Keratinocyte (primary cell): Measurements from ENCODE around the gene CDK5RAP3. TPM values are rescaled to one million over a fixed set of nuclear protein-coding genes. Genes with fewer than 3 reads are reported as not detected.

Experiments used
- DNase-seq: peaks from one replicate; pipeline ENCODE4 v3.0.0-alpha.2; 2011; ENCODE audit warnings: low read depth, missing footprints, low spot score
- FAIRE-seq: peaks from 2 replicates; lab custom pipeline; 2011; peaks lifted over from hg19 to GRCh38; lab: Jason Lieb, UNC
- H2AFZ ChIP-seq: 2 replicates; pipeline ENCODE4 v1.6.0; 2012; ENCODE audit warnings: low read length, control low read depth, inconsistent platforms; ENCODE audit not compliant: control insufficient read depth
- H3K27ac ChIP-seq: 2 replicates; pipeline ENCODE4 v1.5.1; 2011; ENCODE audit warnings: low read length; ENCODE audit not compliant: control insufficient read depth, insufficient read depth
- H3K27me3 ChIP-seq: 3 replicates; pipeline ENCODE4 v1.6.0; 2011; ENCODE audit warnings: low read length; ENCODE audit not compliant: control insufficient read depth, insufficient read depth; ENCODE audit errors: extremely low read depth
- H3K36me3 ChIP-seq, 2 experiments: 2 replicates in 1 of 2; 3 replicates in 1 of 2; pipeline ENCODE4 v1.5.1; 2011; ENCODE audit warnings: low read length in 2 of 2, mild to moderate bottlenecking in 1 of 2; ENCODE audit not compliant: control insufficient read depth in 2 of 2, insufficient read depth in 2 of 2; ENCODE audit errors: extremely low read depth in 1 of 2
- H3K4me1 ChIP-seq: 3 replicates; pipeline ENCODE4 v1.5.1; 2011; ENCODE audit warnings: low read length; ENCODE audit not compliant: control insufficient read depth, insufficient read depth; ENCODE audit errors: extremely low read depth
- H3K4me2 ChIP-seq: 3 replicates; pipeline ENCODE4 v1.6.0; 2011; ENCODE audit warnings: low read depth, low read length; ENCODE audit not compliant: control insufficient read depth, insufficient read depth; ENCODE audit errors: extremely low read depth
- H3K4me3 ChIP-seq, 3 experiments: fragments of 200-600 bp in 1 of 3; sonication (generic) in 1 of 3; 2 replicates in 2 of 3; 3 replicates in 1 of 3; pipeline ENCODE4 v1.5.1; 2011 to 2016; ENCODE audit warnings: low read length in 3 of 3, mild to moderate bottlenecking in 3 of 3, control low read depth in 2 of 3, inconsistent platforms in 1 of 3, low read depth in 1 of 3, mixed read lengths in 1 of 3, mixed run types in 1 of 3, moderate library complexity in 1 of 3; ENCODE audit not compliant: control insufficient read depth in 2 of 3, insufficient read depth in 2 of 3; ENCODE audit errors: extremely low read depth in 1 of 3
- H3K79me2 ChIP-seq: 2 replicates; pipeline ENCODE4 v1.6.0; 2012; ENCODE audit warnings: low read length; ENCODE audit not compliant: control insufficient read depth, insufficient read depth
- H3K9ac ChIP-seq: 3 replicates; pipeline ENCODE4 v1.6.0; 2011; ENCODE audit warnings: low read length; ENCODE audit not compliant: control insufficient read depth, insufficient read depth; ENCODE audit errors: extremely low read depth
- H3K9me1 ChIP-seq: 3 replicates; pipeline ENCODE4 v1.6.0; 2011; ENCODE audit warnings: low read length; ENCODE audit not compliant: control insufficient read depth, insufficient read depth; ENCODE audit errors: extremely low read depth
- H3K9me3 ChIP-seq: 2 replicates; pipeline ENCODE4 v1.5.1; 2012; ENCODE audit warnings: low read depth, low read length; ENCODE audit not compliant: control insufficient read depth
- H4K20me1 ChIP-seq: 3 replicates; pipeline ENCODE4 v1.6.0; 2011; ENCODE audit warnings: low read length; ENCODE audit not compliant: control insufficient read depth, insufficient read depth; ENCODE audit errors: extremely low read depth
- CTCF ChIP-seq, 3 experiments: IDR thresholded peaks in 1 of 3; conservative IDR thresholded peaks in 1 of 3; optimal IDR thresholded peaks in 1 of 3; 2 replicates in 2 of 3; 3 replicates in 1 of 3; pipeline versions ENCODE3 to v1.5.1; 2011; ENCODE audit warnings: low read length in 3 of 3, mild to moderate bottlenecking in 3 of 3, moderate library complexity in 2 of 3, control low read depth in 1 of 3, inconsistent platforms in 1 of 3; ENCODE audit not compliant: insufficient read depth in 2 of 3; ENCODE audit errors: extremely low read depth in 1 of 3
- EZH2 ChIP-seq: IDR thresholded peaks from one replicate; pipeline ENCODE4 v1.6.1; 2012; ENCODE audit warnings: inconsistent platforms, mild to moderate bottlenecking, low read length, moderate library complexity
- dilution Hi-C: fragments of 300-500 bp; cut with MboI; formaldehyde crosslinking; loops from one replicate; pipeline ENCODE4 v1.7.0; 2020; ENCODE audit warnings: low sequenced_read_pairs; ENCODE audit not compliant: extremely low pct_ligation_motif_present
- polyA plus RNA-seq, 5 experiments: library from polyadenylated mRNA; depleted of rRNA in 3 of 5; stranded (reverse) in 3 of 5; stranded (forward) in 1 of 5; unstranded in 1 of 5; fragments of >200 nt; gene quantifications; 1 replicate in 1 of 5; 2 replicates in 3 of 5; 3 replicates in 1 of 5; pipeline versions ENCODE4 v1.2.1 to v1.2.3, GENCODE V29; 2011 to 2012; ENCODE audit warnings: missing spikeins in 2 of 5, low read depth in 1 of 5, low replicate concordance in 1 of 5

The CDK5RAP3 gene
- polyA plus RNA-seq, 1 donor (not counting 4 experiments of a cell fraction or from before 2014, with no cell fraction given): 63.9 TPM

- Histone ChIP-seq H3K36me3 (no peaks in the 10 kb centered on the region), H3K4me1 (peaks cover 19% of the 10 kb centered on the region), H3K9me1 (no peaks in the 10 kb centered on the region), H3K9ac (peak overlapping the region; percentile 4), H4K20me1 (no peaks in the 10 kb centered on the region), H3K27ac (peak overlapping the region; percentile 37), H2AFZ (peak overlapping the region; percentile 98), H3K4me2 (peak overlapping the region; percentile 63), H3K4me3 (no peak overlapping the region), H3K9me3 (no peaks in the 10 kb centered on the region), H3K27me3 (no peaks in the 10 kb centered on the region), H3K79me2 (no peaks in the 10 kb centered on the region)
- DNase-seq: no peak
- peak; percentile 82 for FAIRE-seq
- dilution Hi-C loops: no loop called here
- TF ChIP-seq EZH2 (no peak), CTCF (optimal IDR thresholded peaks at IDR 0.05 in 1 of 3, IDR thresholded peaks at IDR 0.05 in 1 of 3, conservative IDR thresholded peaks at IDR 0.05 in 1 of 3; ENCODE audit: extremely low read depth in 1 of 3, insufficient read depth in 2 of 3, low read length in 3 of 3) (no peak)
Measured at GRCh38 chr17:48002266-48002915, 31.5 kb downstream of the CDK5RAP3 start.

GRCh38 chr17:48002916-48003416, 32.1 kb downstream of the CDK5RAP3 start:
- no peak for TF ChIP-seq EZH2
- no peak for TF ChIP-seq CTCF (optimal IDR thresholded peaks at IDR 0.05 in 1 of 3, IDR thresholded peaks at IDR 0.05 in 1 of 3, conservative IDR thresholded peaks at IDR 0.05 in 1 of 3; ENCODE audit: extremely low read depth in 1 of 3, insufficient read depth in 2 of 3, low read length in 3 of 3)
- no peaks in the 10 kb centered on the region for H3K9me3 ChIP-seq
- DNase-seq: no peak
- no peaks in the 10 kb centered on the region for H3K36me3 ChIP-seq
- H3K4me3 ChIP-seq: no peak overlapping the region
- no peaks in the 10 kb centered on the region for H3K27me3 ChIP-seq
- H3K9ac ChIP-seq: peak overlapping the region; percentile 4
- peaks cover 19% of the 10 kb centered on the region for H3K4me1 ChIP-seq
- H2AFZ ChIP-seq: peak overlapping the region; percentile 98
- H3K79me2 ChIP-seq: no peaks in the 10 kb centered on the region
- H4K20me1 ChIP-seq: no peaks in the 10 kb centered on the region
- dilution Hi-C loops: no loop called here
- peak overlapping the region; percentile 63 for H3K4me2 ChIP-seq
- FAIRE-seq: no peak
- peak overlapping the region; percentile 37 for H3K27ac ChIP-seq
- no peaks in the 10 kb centered on the region for H3K9me1 ChIP-seq
